ENCODE measurements around the gene FAM193A. TPM values are rescaled to one million over a fixed set of nuclear protein-coding genes. Genes with fewer than 3 reads are reported as not detected.
A peak's percentile ranks its signal among the peaks of the same experiment; 100 is the strongest.
"Not testable (repeated sequence)": the region's sequence is repeated elsewhere in the genome, so short reads cannot be mapped to it uniquely, and the experiment has no call there.

FAM193A gene
- polyA plus RNA-seq, 3 donors from 2014 or later = 0.03 to 4.8 (median 0.94) TPM

DNA sequence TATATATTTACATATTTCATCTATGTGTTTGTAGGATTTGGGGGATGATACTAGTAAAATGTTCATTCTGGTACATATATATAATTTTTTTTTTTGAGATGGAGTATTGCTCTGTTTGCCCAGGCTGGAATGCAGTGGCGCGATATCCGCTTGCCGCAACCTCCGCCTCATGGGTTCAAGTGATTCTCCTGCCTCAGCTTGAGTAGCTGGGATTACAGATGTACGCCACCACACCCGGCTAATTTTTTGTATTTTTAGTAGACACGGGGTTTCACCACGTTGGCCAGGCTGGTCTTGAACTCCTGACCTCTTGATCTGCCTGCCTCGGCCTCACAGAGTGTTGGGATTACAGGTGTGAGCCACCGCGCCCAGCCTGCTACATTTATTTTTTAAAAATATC lies 55.6 kb downstream of the FAM193A start:
- DNase-seq; H3K4me3 Mint-ChIP-seq; H3K36me3 Mint-ChIP-seq; H3K9me3 Mint-ChIP-seq; H3K27me3 Mint-ChIP-seq (ENCODE audit: low read depth in 3 of 3): not testable (repeated sequence)
- H3K27ac Mint-ChIP-seq = peak overlapping the region in 5 of 6 donors; percentile 5 to 78 (median 41)
- H3K4me1 Mint-ChIP-seq = peaks cover 72 to 81% of the 10 kb centered on the region in 2 donors

GRCh38 chr4:2592572-2592971 lies 56.1 kb downstream of the FAM193A start:
- H3K4me3 Mint-ChIP-seq = no peak overlapping the region
- no peaks in the 10 kb centered on the region for H3K9me3 Mint-ChIP-seq
- H3K27ac Mint-ChIP-seq = peak overlapping the region; percentile 5 to 75 (median 46)
- DNase-seq = no peak
- peaks cover 72 to 81% of the 10 kb centered on the region in 2 donors for H3K4me1 Mint-ChIP-seq
- peaks cover 0 to 6% (median 2%) of the 10 kb centered on the region in 3 donors for H3K27me3 Mint-ChIP-seq (ENCODE audit: low read depth in 3 of 3)
- H3K36me3 Mint-ChIP-seq = peaks cover 0 to 11% (median 4%) of the 10 kb centered on the region in 3 donors

- H3K4me1 Mint-ChIP-seq = peaks cover 70 to 81% of the 10 kb centered on the region in 2 donors
- no peak overlapping the region for H3K4me3 Mint-ChIP-seq
- H3K27ac Mint-ChIP-seq = peak overlapping the region in 5 of 6 donors; percentile 21 to 42 (median 30)
- no peak for DNase-seq
- H3K9me3 Mint-ChIP-seq = no peaks in the 10 kb centered on the region
- H3K36me3 Mint-ChIP-seq = peaks cover 0 to 11% (median 4%) of the 10 kb centered on the region in 3 donors
- H3K27me3 Mint-ChIP-seq (ENCODE audit: low read depth in 3 of 3) = peaks cover 0 to 6% (median 0%) of the 10 kb centered on the region in 3 donors
Observed at GRCh38 chr4:2593003-2593402, 56.6 kb downstream of the FAM193A start.

DNA sequence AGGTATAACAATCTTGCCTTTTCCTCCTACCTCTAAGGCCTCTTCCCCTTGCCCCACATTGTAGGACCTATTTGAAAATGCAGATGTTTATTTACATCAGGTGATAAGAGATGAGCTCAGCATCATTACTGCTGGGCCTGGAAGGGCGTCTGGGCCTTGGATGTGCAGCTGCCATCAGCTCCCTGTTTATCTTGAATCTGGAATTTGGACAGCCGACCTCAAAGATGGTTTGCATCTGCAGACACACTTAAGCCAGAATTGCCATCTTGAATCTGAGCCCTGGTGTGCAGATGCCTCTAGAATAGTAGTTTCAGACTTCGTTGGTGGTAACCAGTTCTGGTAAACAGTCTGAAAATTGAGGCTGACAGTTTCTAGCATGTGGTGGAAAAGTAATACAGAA lies 59.0 kb downstream of the FAM193A start:
- Mint-ChIP-seq H3K4me3 (no peak overlapping the region), H3K4me1 (peaks cover 79 to 93% of the 10 kb centered on the region in 2 donors), H3K9me3 (no peaks in the 10 kb centered on the region), H3K27ac (peak overlapping the region in 3 of 6 donors; percentile 5 to 54 (median 37)), H3K27me3 (ENCODE audit: low read depth in 3 of 3) (peaks cover 0 to 6% (median 0%) of the 10 kb centered on the region in 3 donors), H3K36me3 (peaks cover 3 to 11% (median 4%) of the 10 kb centered on the region in 3 donors)
- no peak for DNase-seq

- Mint-ChIP-seq H3K27ac (peak overlapping the region in 2 of 6 donors; percentile 15 to 50), H3K4me3 (no peak overlapping the region), H3K4me1 (peaks cover 78 to 91% of the 10 kb centered on the region in 2 donors), H3K36me3 (peaks cover 4 to 11% (median 6%) of the 10 kb centered on the region in 3 donors), H3K9me3 (no peaks in the 10 kb centered on the region), H3K27me3 (ENCODE audit: low read depth in 3 of 3) (peaks cover 0 to 6% (median 0%) of the 10 kb centered on the region in 3 donors)
- no peak for DNase-seq
Observed at GRCh38 chr4:2595952-2596552, 59.6 kb downstream of the FAM193A start.

DNA sequence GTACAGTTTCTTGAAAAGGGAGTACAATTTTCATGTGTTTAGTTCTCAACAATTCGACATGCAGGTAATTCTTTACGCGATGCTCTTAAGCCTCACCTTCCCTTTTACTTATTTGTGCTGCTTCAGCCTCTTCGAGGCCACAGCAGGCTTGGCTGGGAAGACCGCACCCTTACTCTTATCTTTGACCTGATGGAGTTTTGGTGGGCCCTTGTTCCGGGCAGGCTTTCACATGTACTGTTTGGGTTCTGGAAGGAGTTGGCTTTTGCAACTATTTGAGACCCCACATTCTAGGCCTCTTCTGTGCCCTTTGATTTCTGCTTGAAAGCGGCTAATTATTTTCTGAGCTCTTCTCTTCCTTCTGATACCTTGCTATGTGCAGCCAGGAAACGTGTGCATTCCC lies 60.2 kb downstream of the FAM193A start:
- DNase-seq = no peak
- Mint-ChIP-seq H3K27me3 (ENCODE audit: low read depth in 3 of 3) (peaks cover 0 to 6% (median 0%) of the 10 kb centered on the region in 3 donors), H3K9me3 (no peaks in the 10 kb centered on the region), H3K4me1 (peaks cover 72 to 85% of the 10 kb centered on the region in 2 donors), H3K4me3 (no peak overlapping the region), H3K36me3 (peaks cover 4 to 11% (median 6%) of the 10 kb centered on the region in 3 donors), H3K27ac (peak overlapping the region in 3 of 6 donors; percentile 2 to 46 (median 15))

DNA sequence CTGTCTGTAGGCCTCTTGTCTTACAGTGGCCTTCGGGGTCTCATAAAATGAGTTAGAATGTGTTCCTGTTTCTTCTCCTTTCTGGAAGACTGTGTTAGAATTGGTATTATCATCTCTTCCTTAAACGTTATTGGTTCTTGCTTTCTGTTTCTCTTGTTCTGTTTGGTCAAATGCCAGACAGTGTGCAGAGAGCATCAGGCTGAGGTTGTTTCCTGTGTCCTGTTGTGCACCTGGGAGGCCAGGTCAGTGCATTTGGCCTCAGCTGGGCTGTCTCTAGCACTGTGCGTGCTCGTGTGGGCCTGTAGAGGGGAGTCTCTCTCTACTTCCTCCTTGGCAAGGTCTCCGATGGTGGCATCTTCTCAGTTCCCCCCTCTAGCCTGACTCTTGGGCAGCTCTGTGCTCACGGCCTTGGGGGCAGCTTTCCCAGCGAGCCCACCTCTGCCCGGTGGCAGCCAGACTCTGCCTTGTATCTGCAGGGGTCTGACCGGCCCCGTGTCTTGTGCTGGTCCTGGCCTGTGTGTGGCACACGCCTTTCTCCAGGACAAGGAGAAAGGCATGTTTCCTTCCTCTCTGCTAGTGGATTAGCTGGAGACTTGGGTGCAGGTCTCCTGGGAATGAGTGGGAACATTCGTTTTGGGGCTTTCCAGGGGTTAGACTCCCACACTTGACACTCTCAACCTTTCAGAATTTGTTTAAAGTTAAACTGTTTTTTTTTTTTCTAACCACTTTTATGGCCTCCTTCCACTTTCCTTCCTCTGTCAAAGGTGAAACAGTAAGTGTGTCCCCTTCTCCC lies 62.3 kb downstream of the FAM193A start:
- H3K36me3 Mint-ChIP-seq = peaks cover 4 to 11% (median 6%) of the 10 kb centered on the region in 3 donors

GRCh38 chr4:2599304-2599654 lies 62.8 kb downstream of the FAM193A start:
- H3K36me3 Mint-ChIP-seq = peaks cover 4 to 11% (median 9%) of the 10 kb centered on the region in 3 donors
- H3K4me3 Mint-ChIP-seq = peak overlapping the region in 2 of 5 donors; percentile 5
- H3K27ac Mint-ChIP-seq = peak overlapping the region; percentile 57 to 86 (median 75)
- H3K27me3 Mint-ChIP-seq (ENCODE audit: low read depth in 3 of 3) = peaks cover 0 to 1% (median 0%) of the 10 kb centered on the region in 3 donors
- DNase-seq = no peak
- no peaks in the 10 kb centered on the region for H3K9me3 Mint-ChIP-seq
- H3K4me1 Mint-ChIP-seq = peaks cover 51 to 65% of the 10 kb centered on the region in 2 donors

More for the DNA sequence above, 62.3 kb downstream of the FAM193A start:
- H3K27me3 Mint-ChIP-seq (ENCODE audit: low read depth in 3 of 3) = peaks cover 0 to 1% (median 0%) of the 10 kb centered on the region in 3 donors
- peak in 1 of 3 donors; percentile 11 for DNase-seq
- H3K4me3 Mint-ChIP-seq = peak overlapping the region; percentile 4 to 36 (median 15)
- peaks cover 55 to 67% of the 10 kb centered on the region in 2 donors for H3K4me1 Mint-ChIP-seq
- no peaks in the 10 kb centered on the region for H3K9me3 Mint-ChIP-seq
- peak overlapping the region; percentile 61 to 86 (median 76) for H3K27ac Mint-ChIP-seq

GRCh38 chr4:2600878-2601277 lies 64.4 kb downstream of the FAM193A start:
- no peak overlapping the region for H3K4me3 Mint-ChIP-seq
- peak overlapping the region in 4 of 6 donors; percentile 35 to 86 (median 62) for H3K27ac Mint-ChIP-seq
- no peaks in the 10 kb centered on the region for H3K9me3 Mint-ChIP-seq
- H3K4me1 Mint-ChIP-seq = peaks cover 51 to 62% of the 10 kb centered on the region in 2 donors
- no peak for DNase-seq
- H3K27me3 Mint-ChIP-seq (ENCODE audit: low read depth in 3 of 3) = peaks cover 0 to 1% (median 0%) of the 10 kb centered on the region in 3 donors
- H3K36me3 Mint-ChIP-seq = peaks cover 4 to 11% (median 10%) of the 10 kb centered on the region in 3 donors

- Mint-ChIP-seq H3K27ac (peak overlapping the region in 3 of 6 donors; percentile 0 to 12 (median 11)), H3K4me3 (no peak overlapping the region), H3K9me3 (no peaks in the 10 kb centered on the region), H3K27me3 (ENCODE audit: low read depth in 3 of 3) (no peaks in the 10 kb centered on the region), H3K4me1 (peaks cover 41 to 60% of the 10 kb centered on the region in 2 donors), H3K36me3 (peaks cover 0 to 10% (median 0%) of the 10 kb centered on the region in 3 donors)
- no peak for DNase-seq
Observed at GRCh38 chr4:2604614-2605013, 68.2 kb downstream of the FAM193A start.

DNA sequence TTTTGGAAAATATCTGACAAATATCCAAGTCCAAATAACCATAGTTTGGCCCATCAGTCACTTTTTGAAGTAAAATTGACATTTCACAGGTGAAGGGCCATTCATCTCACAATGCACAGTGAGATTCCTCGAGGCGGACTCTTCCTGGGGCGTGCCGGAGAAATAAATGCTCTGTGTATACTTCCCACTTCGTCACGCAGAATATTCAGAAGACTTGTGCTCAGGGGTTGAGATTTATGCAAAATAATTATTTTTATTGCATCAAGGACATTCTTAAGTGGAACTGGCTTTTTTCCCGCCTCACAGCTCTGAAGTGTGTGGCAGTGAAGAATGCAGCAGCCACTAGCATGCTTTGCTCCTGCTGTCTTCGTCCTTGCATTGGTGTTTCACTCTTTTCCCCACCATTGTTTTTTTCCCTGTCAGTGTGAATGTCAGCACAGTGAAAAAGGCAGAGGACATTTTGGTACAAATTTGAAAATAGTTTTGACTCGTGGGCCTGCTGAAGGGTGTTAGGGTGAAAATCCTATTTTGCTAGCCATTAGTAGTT lies 70.6 kb downstream of the FAM193A start:
- Mint-ChIP-seq H3K27ac (peak overlapping the region in 1 of 6 donors; percentile 30), H3K27me3 (ENCODE audit: low read depth in 3 of 3) (no peaks in the 10 kb centered on the region), H3K4me1 (peaks cover 33 to 55% of the 10 kb centered on the region in 2 donors), H3K4me3 (no peak overlapping the region), H3K9me3 (no peaks in the 10 kb centered on the region), H3K36me3 (peaks cover 0 to 4% (median 0%) of the 10 kb centered on the region in 3 donors)
- no peak for DNase-seq

DNA sequence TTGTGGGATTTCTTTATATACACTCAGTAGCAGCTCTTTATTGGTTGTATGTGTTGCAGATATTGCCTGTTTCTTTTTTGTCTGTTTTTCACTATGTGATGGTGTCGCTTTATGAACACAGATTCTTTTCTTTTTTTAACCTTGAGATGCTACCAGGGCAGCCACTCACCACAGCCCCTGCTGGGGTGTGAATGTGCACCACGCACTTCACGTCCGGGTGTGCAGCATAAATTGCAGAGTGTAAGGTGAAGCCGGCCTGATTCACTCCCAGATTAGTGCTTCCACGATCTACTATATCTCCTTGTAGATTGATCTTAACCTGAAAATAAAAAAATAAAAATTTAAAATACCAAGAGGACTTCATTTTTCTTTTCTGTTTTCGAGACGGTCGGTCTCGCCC lies 71.4 kb downstream of the FAM193A start:
- H3K9me3 Mint-ChIP-seq = no peaks in the 10 kb centered on the region
- H3K4me3 Mint-ChIP-seq = peak overlapping the region in 2 of 5 donors; percentile 38 to 46
- no peaks in the 10 kb centered on the region for H3K27me3 Mint-ChIP-seq (ENCODE audit: low read depth in 3 of 3)

GRCh38 chr4:2608291-2608690 lies 71.8 kb downstream of the FAM193A start:
- DNase-seq = no peak
- Mint-ChIP-seq H3K4me3 (no peak overlapping the region), H3K36me3 (peaks cover 0 to 4% (median 0%) of the 10 kb centered on the region in 3 donors), H3K9me3 (no peaks in the 10 kb centered on the region), H3K27me3 (ENCODE audit: low read depth in 3 of 3) (no peaks in the 10 kb centered on the region), H3K27ac (no peak overlapping the region), H3K4me1 (peaks cover 37 to 60% of the 10 kb centered on the region in 2 donors)

More for the DNA sequence above, 71.4 kb downstream of the FAM193A start:
- peaks cover 37 to 59% of the 10 kb centered on the region in 2 donors for H3K4me1 Mint-ChIP-seq
- H3K27ac Mint-ChIP-seq = peak overlapping the region in 4 of 6 donors; percentile 17 to 78 (median 52)
- no peak for DNase-seq
- peaks cover 0 to 4% (median 0%) of the 10 kb centered on the region in 3 donors for H3K36me3 Mint-ChIP-seq

Data from immature natural killer cell (primary cell).